HL-60 (cell line): ENCODE data around the gene RDH16.

Experiments
- DNase-seq, 2 experiments: peaks; one replicate each; pipeline ENCODE4 v3.0.0-alpha.2; 2010 to 2020; ENCODE audit warnings: low read depth in 1 of 2, low spot score in 1 of 2
- H3K27ac ChIP-seq: fragments of 250-450 bp; sonication (Bioruptor Pico); replicated peaks from 2 replicates; pipeline ENCODE4 v1.5.1; 2020; ENCODE audit warnings: mild to moderate bottlenecking, moderate library complexity
- H3K27me3 ChIP-seq: fragments of 250-450 bp; sonication (Bioruptor Pico); 2 replicates; pipeline ENCODE4 v1.5.1; 2021; ENCODE audit warnings: mild to moderate bottlenecking, moderate library complexity; ENCODE audit not compliant: insufficient read depth, poor library complexity, severe bottlenecking
- H3K4me3 ChIP-seq: replicated peaks from 2 replicates; pipeline ENCODE4 v1.5.1; 2011; ENCODE audit warnings: mild to moderate bottlenecking, control low read depth, low read length; ENCODE audit not compliant: insufficient read depth
- CTCF ChIP-seq: IDR thresholded peaks from one replicate; pipeline ENCODE4 v1.5.1; 2011; ENCODE audit warnings: low read length, control low read depth, inconsistent platforms; ENCODE audit not compliant: insufficient read depth
- GABPA ChIP-seq: IDR thresholded peaks from 2 replicates; pipeline ENCODE4 v1.6.1; 2012; ENCODE audit warnings: low read depth
- POLR2AphosphoS5 ChIP-seq: IDR thresholded peaks from 2 replicates; pipeline ENCODE4 v1.6.1; 2012; ENCODE audit warnings: low read depth
- REST ChIP-seq: IDR thresholded peaks from 2 replicates; pipeline ENCODE4 v1.6.1; 2012; ENCODE audit warnings: low read depth; ENCODE audit not compliant: insufficient replicate concordance
- SPI1 ChIP-seq: IDR thresholded peaks from 2 replicates; pipeline ENCODE4 v1.6.1; 2012; ENCODE audit warnings: low read depth, mild to moderate bottlenecking, borderline replicate concordance

The RDH16 gene

GRCh38 chr12:56908136-56908535 lies 49.3 kb downstream of the RDH16 start:
- DNase-seq = no peak
- Histone ChIP-seq H3K4me3 (no peak overlapping the region), H3K27me3 (no peaks in the 10 kb centered on the region), H3K27ac (no peak overlapping the region)
- TF ChIP-seq SPI1 (no peak), POLR2AphosphoS5 (no peak), GABPA (no peak), REST (no peak), CTCF (no peak)

GRCh38 chr12:56905852-56906251 lies 51.6 kb downstream of the RDH16 start:
- no peaks in the 10 kb centered on the region for H3K27me3 ChIP-seq
- H3K27ac ChIP-seq = no peak overlapping the region
- no peak for DNase-seq
- no peak overlapping the region for H3K4me3 ChIP-seq
- TF ChIP-seq GABPA (no peak), REST (no peak), POLR2AphosphoS5 (no peak), SPI1 (no peak), CTCF (no peak)

- no peaks in the 10 kb centered on the region for H3K27me3 ChIP-seq
- H3K4me3 ChIP-seq = no peak overlapping the region
- TF ChIP-seq GABPA (no peak), POLR2AphosphoS5 (no peak), REST (no peak), CTCF (no peak), SPI1 (no peak)
- H3K27ac ChIP-seq = no peak overlapping the region
- DNase-seq = no peak
Measured at GRCh38 chr12:56903374-56903773, 54.0 kb downstream of the RDH16 start.
